HepG2 (cell line): ENCODE data around the gene POC1A. TPM values are rescaled to one million over a fixed set of nuclear protein-coding genes. Genes with fewer than 3 reads are reported as not detected.

Experiments used
- BCL6 ChIP-seq: IDR thresholded peaks from 2 replicates; pipeline ENCODE4 v1.6.1; 2016; ENCODE audit warnings: missing genetic modification reagents, missing compliant biosample characterization
- GLI4 ChIP-seq: sonication (generic); formaldehyde crosslinking; IDR thresholded peaks from 2 replicates; pipeline ENCODE4 v1.5.1; 2020; ENCODE audit warnings: missing genetic modification reagents, mild to moderate bottlenecking, moderate library complexity, borderline replicate concordance
- GZF1 ChIP-seq: sonication (generic); formaldehyde crosslinking; IDR thresholded peaks from 2 replicates; pipeline ENCODE4 v1.5.1; 2020; ENCODE audit warnings: mild to moderate bottlenecking, missing genetic modification reagents
- HDAC1 ChIP-seq: sonication (generic); formaldehyde crosslinking; IDR thresholded peaks from 2 replicates; pipeline ENCODE4 v1.5.1; 2020; ENCODE audit warnings: mild to moderate bottlenecking, missing genetic modification reagents
- HOXA5 ChIP-seq: sonication (generic); formaldehyde crosslinking; IDR thresholded peaks from 2 replicates; pipeline ENCODE4 v1.4.0; 2020; ENCODE audit warnings: missing genetic modification reagents
- HOXD1 ChIP-seq: sonication (generic); formaldehyde crosslinking; IDR thresholded peaks from 2 replicates; pipeline ENCODE4 v1.5.0; 2020; ENCODE audit warnings: missing genetic modification reagents
- KAT7 ChIP-seq: IDR thresholded peaks from 2 replicates; pipeline ENCODE4 v1.6.1; 2018; ENCODE audit warnings: borderline replicate concordance, missing compliant biosample characterization
- KIAA2018 ChIP-seq: sonication (generic); formaldehyde crosslinking; IDR thresholded peaks from 2 replicates; pipeline ENCODE4 v1.5.0; 2020; ENCODE audit warnings: mild to moderate bottlenecking, missing genetic modification reagents, borderline replicate concordance
- MEF2D ChIP-seq: sonication (generic); formaldehyde crosslinking; IDR thresholded peaks from 2 replicates; pipeline ENCODE4 v1.5.1; 2020; ENCODE audit warnings: mild to moderate bottlenecking, missing genetic modification reagents
- NFE2 ChIP-seq: sonication (generic); formaldehyde crosslinking; IDR thresholded peaks from 2 replicates; pipeline ENCODE4 v1.4.0; 2020; ENCODE audit warnings: missing genetic modification reagents
- PTBP1 ChIP-seq: fragments of 200-400 bp; formaldehyde crosslinking; IDR thresholded peaks from 2 replicates; pipeline ENCODE4 v1.6.1; 2018; ENCODE audit warnings: low read length, low read depth; ENCODE audit not compliant: poor library complexity, severe bottlenecking
- STAG1 ChIP-seq: sonication (generic); formaldehyde crosslinking; IDR thresholded peaks from 2 replicates; pipeline ENCODE4 v1.4.0; 2020; ENCODE audit warnings: missing genetic modification reagents
- TFDP1 ChIP-seq: IDR thresholded peaks from 2 replicates; pipeline ENCODE4 v1.6.1; 2016; ENCODE audit warnings: missing compliant biosample characterization, missing genetic modification reagents, borderline replicate concordance
- TIGD3 ChIP-seq: sonication (generic); formaldehyde crosslinking; IDR thresholded peaks from 2 replicates; pipeline ENCODE4 v1.5.1; 2020; ENCODE audit warnings: mild to moderate bottlenecking, missing genetic modification reagents, borderline replicate concordance
- ZFP36 ChIP-seq: fragments of 150-350 bp; IDR thresholded peaks from 2 replicates; pipeline ENCODE4 v1.6.1; 2018; ENCODE audit warnings: borderline replicate concordance, low read length, low read depth; ENCODE audit not compliant: partially characterized antibody
- ZNF12 ChIP-seq: sonication (generic); formaldehyde crosslinking; IDR thresholded peaks from 2 replicates; pipeline ENCODE4 v1.5.0; 2020; ENCODE audit warnings: missing genetic modification reagents
- ZNF207 ChIP-seq: fragments of 450-650 bp; IDR thresholded peaks from 2 replicates; pipeline ENCODE4 v1.6.1; 2016; ENCODE audit warnings: antibody characterized with exemption, borderline replicate concordance
- ZNF543 ChIP-seq: sonication (generic); formaldehyde crosslinking; IDR thresholded peaks from 2 replicates; pipeline ENCODE4 v1.4.0; 2020; ENCODE audit warnings: mild to moderate bottlenecking, missing genetic modification reagents
- ZNF607 ChIP-seq: sonication (generic); formaldehyde crosslinking; IDR thresholded peaks from 2 replicates; pipeline ENCODE4 v1.5.1; 2020; ENCODE audit warnings: missing genetic modification reagents, mild to moderate bottlenecking, borderline replicate concordance
- polyA plus RNA-seq, 8 experiments: library from polyadenylated mRNA; depleted of rRNA in 3 of 8; stranded (reverse) in 7 of 8; unstranded in 1 of 8; fragments of >200 nt; fragmentation: Illumina TruSeq in 4 of 8; extraction: Trizol in 4 of 8; gene quantifications; 2 replicates each; pipeline versions ENCODE4 v1.2.1 to v1.2.3, GENCODE V29; 2011 to 2016; ENCODE audit warnings: low read depth in 4 of 8, missing spikeins in 1 of 8, mixed read lengths in 1 of 8; ENCODE audit not compliant: insufficient read depth in 1 of 8
- total RNA-seq, 5 experiments: library from RNA; depleted of rRNA; stranded (reverse); fragments of >200 nt; fragmentation: Illumina TruSeq; extraction: Trizol; gene quantifications; 2 replicates each; pipeline ENCODE4 v1.2.3, GENCODE V29; 2016; ENCODE audit warnings: low read depth in 1 of 5

The POC1A gene
- total and polyA plus RNA-seq, 2 of the 13 experiments (the other 11 are each of a cell fraction or from before 2014, with no cell fraction given) = 14.6 to 20.0 TPM

GRCh38 chr3:52055537-52056351 lies 98.5 kb downstream of the POC1A start (continued):
- TF ChIP-seq GZF1 = peak; percentile 49; the same call in 1 of the 2 replicates
- TF ChIP-seq ZNF12 = peak; percentile 30; the same call in 1 of the 2 replicates
- peak; percentile 84; the same call in 1 of the 2 replicates for TF ChIP-seq ZNF543 (CRISPR knock-in tag)
- TF ChIP-seq GLI4 (CRISPR knock-in tag) = peak; percentile 48; the same call in 1 of the 2 replicates
- peak; percentile 53; the same call in 1 of the 2 replicates for TF ChIP-seq HOXD1 (CRISPR knock-in tag)
- TF ChIP-seq ZNF207 = no peak
- TF ChIP-seq HOXA5 = peak; percentile 53; the same call in 1 of the 2 replicates
- peak; percentile 50; the same call in 1 of the 2 replicates for TF ChIP-seq TIGD3 (CRISPR knock-in tag)
- TF ChIP-seq MEF2D (CRISPR knock-in tag) = peak; percentile 52
- peak; percentile 53 for TF ChIP-seq STAG1 (CRISPR knock-in tag)
- peak; percentile 91 for TF ChIP-seq ZNF607
- TF ChIP-seq KIAA2018 = no peak
- no peak for TF ChIP-seq PTBP1
- TF ChIP-seq TFDP1 (CRISPR knock-in tag) = peak; percentile 88; the same call in 1 of the 2 replicates
- no peak for TF ChIP-seq NFE2 (CRISPR knock-in tag)
- 0 out of 2 replicates have a peak, but pooled peaks have one; percentile 24 for TF ChIP-seq BCL6 (CRISPR knock-in tag)
- TF ChIP-seq KAT7 (CRISPR knock-in tag) = peak; percentile 44; the same call in 1 of the 2 replicates
- 0 out of 2 replicates have a peak, but pooled peaks have one; percentile 64 for TF ChIP-seq HDAC1 (CRISPR knock-in tag)
- no peak for TF ChIP-seq ZFP36
